Vagina (tissue), 2 donors: ENCODE data around the gene SH3RF1.

ENCODE experiments used
- POLR2A ChIP-seq, 2 donors: fragments of 450-650 bp; IDR thresholded peaks; one replicate each; pipeline ENCODE4 v1.6.1; 2017; ENCODE audit warnings: antibody characterized with exemption in 2 of 2, mild to moderate bottlenecking in 2 of 2, moderate library complexity in 2 of 2
- POLR2AphosphoS5 ChIP-seq, 2 donors: sonication (generic); formaldehyde crosslinking; IDR thresholded peaks; one replicate each; pipeline ENCODE4 v1.9.0; 2017; ENCODE audit warnings: antibody characterized with exemption in 2 of 2, mild to moderate bottlenecking in 2 of 2, low read depth in 1 of 2; ENCODE audit not compliant: insufficient read depth in 1 of 2
- TF ChIP-seq, protein P1 (sequence below), 3 experiments: fragments of 450-650 bp in 2 of 3; fragments of 200-600 bp in 1 of 3; sonication (generic) in 1 of 3; IDR thresholded peaks; one replicate each; pipeline ENCODE4 v1.5.1; 2017 to 2019; ENCODE audit warnings: antibody characterized with exemption in 3 of 3, mild to moderate bottlenecking in 2 of 3, moderate library complexity in 2 of 3

DNA sequence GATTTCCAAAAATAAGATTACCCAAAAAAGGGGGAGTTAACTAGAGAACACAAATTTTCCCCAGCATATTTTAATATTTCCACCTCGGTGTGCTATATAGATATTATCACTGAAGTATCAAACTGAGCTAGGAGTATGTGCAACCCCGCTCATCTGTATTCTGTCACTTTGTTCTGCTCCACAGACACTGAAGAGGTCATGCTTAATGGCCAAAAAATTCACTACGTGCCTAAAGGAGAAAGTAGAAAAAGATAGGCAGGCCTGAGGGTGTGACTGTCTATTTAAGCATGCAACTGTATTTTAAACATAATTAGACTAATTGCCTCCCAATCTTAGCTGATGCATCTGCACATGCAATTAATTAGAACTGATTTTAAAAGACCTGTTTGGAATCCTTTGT, 24.5 kb downstream of the SH3RF1 start:
- TF ChIP-seq POLR2A (IDR thresholded peaks at IDR 0.05), result no peak
- TF ChIP-seq, protein P1, sequence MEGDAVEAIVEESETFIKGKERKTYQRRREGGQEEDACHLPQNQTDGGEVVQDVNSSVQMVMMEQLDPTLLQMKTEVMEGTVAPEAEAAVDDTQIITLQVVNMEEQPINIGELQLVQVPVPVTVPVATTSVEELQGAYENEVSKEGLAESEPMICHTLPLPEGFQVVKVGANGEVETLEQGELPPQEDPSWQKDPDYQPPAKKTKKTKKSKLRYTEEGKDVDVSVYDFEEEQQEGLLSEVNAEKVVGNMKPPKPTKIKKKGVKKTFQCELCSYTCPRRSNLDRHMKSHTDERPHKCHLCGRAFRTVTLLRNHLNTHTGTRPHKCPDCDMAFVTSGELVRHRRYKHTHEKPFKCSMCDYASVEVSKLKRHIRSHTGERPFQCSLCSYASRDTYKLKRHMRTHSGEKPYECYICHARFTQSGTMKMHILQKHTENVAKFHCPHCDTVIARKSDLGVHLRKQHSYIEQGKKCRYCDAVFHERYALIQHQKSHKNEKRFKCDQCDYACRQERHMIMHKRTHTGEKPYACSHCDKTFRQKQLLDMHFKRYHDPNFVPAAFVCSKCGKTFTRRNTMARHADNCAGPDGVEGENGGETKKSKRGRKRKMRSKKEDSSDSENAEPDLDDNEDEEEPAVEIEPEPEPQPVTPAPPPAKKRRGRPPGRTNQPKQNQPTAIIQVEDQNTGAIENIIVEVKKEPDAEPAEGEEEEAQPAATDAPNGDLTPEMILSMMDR (IDR thresholded peaks at IDR 0.05), result no peak
- no peak for TF ChIP-seq POLR2AphosphoS5 (IDR thresholded peaks at IDR 0.05; ENCODE audit: insufficient read depth in 1 of 2, low read depth in 1 of 2)
